GM13976 (cell line): ENCODE results near the gene C16orf46.

Experiments used
- DNase-seq: peaks from one replicate; pipeline ENCODE4 v3.0.0; 2012; ENCODE audit warnings: low spot score
- in situ Hi-C: fragments of 300-500 bp; cut with MboI; formaldehyde crosslinking; loops from one replicate; pipeline ENCODE4 v1.12.0; 2022; ENCODE audit warnings: low sequenced_read_pairs, mixed read lengths, inconsistent platforms; ENCODE audit not compliant: unreplicated experiment
- TF ChIP-seq, protein P1 (sequence below): IDR thresholded peaks from 2 replicates; pipeline ENCODE4 v1.5.1; 2012; ENCODE audit warnings: borderline replicate concordance, mild to moderate bottlenecking; ENCODE audit not compliant: insufficient read depth; ENCODE audit errors: extremely low read depth, missing control alignments, control extremely low read depth

The C16orf46 gene

DNA sequence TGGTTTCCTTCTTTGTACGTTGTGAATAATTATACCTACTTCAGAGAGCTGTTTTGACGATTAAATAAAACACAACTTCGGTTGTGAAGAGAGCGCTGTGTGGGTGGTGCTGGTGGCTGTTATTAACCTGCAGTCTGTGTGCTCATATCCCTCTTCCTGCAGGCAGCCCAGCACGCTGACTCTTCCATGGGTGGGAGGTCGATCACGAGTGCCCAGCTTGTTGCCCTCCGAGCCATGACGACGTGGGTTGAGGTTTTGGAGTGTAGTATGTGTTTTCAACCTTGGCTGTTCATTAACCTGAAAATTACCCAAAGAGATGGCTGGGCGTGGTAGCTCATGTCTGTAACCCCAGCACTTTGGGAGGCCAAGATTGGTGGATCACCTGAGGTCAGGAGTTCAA lies 30.5 kb upstream of the C16orf46 start:
- in situ Hi-C loops: no loop called here
- no peak for DNase-seq
- TF ChIP-seq, protein P1, sequence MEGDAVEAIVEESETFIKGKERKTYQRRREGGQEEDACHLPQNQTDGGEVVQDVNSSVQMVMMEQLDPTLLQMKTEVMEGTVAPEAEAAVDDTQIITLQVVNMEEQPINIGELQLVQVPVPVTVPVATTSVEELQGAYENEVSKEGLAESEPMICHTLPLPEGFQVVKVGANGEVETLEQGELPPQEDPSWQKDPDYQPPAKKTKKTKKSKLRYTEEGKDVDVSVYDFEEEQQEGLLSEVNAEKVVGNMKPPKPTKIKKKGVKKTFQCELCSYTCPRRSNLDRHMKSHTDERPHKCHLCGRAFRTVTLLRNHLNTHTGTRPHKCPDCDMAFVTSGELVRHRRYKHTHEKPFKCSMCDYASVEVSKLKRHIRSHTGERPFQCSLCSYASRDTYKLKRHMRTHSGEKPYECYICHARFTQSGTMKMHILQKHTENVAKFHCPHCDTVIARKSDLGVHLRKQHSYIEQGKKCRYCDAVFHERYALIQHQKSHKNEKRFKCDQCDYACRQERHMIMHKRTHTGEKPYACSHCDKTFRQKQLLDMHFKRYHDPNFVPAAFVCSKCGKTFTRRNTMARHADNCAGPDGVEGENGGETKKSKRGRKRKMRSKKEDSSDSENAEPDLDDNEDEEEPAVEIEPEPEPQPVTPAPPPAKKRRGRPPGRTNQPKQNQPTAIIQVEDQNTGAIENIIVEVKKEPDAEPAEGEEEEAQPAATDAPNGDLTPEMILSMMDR: no peak

DNA sequence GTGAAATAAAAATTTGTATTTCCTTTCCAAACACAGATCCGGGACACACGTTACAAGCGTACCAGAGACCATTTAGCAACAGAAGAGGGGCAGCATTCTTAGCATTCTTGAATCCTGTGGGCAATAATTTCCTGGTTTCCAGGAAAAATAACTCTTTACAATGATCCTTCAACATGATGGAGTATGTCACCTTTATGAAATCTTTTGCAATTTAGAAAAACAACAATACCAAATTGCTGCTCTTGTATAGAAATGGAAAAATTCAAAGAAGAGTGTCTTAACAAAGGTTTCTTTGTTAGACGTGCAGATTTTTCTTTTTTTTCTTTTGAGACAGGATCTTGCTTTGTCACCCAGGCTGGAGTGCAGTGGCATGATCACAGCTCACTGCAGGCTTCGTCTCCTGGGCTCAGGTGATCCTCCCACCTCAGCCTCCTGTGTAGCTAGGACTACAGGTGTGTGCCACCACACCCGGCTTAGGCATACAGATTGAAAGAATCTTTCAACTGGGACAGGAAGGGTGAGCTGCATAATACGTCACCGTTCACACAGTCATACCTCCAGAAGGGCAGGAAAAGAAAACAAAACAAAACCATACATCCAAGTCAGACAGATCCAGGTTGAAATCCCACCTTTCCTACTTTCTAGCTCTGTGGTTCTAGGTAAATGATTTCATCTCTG lies 29.9 kb upstream of the C16orf46 start:
- no peak for DNase-seq
- TF ChIP-seq, protein P1: no peak
- in situ Hi-C loops: no loop called here

DNA sequence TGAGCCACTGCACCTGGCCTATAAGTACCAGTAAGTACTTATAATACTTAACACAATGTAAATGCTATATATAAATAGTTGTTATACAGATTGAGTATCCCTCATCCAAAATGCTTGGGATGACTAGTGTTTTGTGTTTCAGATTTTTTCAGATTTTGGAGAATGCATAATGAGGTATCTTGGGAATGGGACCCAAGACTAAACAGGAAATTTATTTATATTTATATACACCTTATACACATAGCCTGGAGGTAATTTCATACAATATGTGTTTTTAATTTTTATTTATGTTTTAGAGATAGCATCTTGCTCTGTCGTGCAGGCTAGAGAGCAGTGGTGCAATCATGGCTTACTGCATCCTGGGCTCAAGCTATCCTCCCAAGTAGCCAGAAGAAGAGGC lies 28.9 kb upstream of the C16orf46 start:
- in situ Hi-C loops: no loop called here
- no peak for DNase-seq
- TF ChIP-seq, protein P1: no peak

DNA sequence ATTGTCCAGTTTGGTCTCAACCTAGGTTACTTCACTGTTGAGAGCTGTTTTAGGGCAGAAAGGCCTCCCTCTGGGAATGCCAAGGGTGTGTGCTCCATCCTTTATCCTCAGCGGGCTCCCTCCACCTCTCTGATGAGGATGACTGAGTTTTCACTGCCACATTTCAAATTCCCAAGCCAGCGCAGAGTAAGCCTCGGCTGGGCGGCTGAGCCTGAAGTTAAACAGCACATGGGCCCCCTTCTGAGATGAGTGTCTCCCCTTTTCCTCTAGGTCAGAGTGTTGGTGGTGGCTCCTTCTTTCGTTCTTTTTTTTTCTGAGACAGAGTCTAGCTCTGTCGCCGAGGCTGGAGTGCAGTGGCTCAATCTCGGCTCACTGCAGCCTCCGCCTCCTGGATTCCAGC lies 24.7 kb upstream of the C16orf46 start:
- TF ChIP-seq, protein P1: no peak

DNA sequence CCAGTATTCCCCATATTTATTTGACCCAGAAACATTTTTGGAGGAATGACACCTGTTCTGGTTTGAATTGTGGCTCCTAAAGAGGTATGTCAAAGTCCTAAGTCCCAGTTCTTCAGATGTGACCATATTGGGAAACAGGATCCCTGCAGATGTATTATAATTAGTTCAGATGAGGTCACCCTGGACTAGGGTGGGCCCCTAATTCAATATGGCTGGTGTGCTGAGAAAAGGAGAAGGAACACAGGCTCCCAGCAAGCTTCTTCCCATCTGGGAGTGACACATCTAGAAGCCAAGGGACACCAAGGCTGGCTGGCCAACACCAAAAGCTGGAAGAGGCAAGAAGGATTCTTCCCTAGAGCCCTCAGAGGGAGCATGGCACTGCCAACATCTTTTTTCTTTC lies 22.9 kb upstream of the C16orf46 start:
- DNase-seq: no peak
- in situ Hi-C loops: no loop called here
- TF ChIP-seq, protein P1: no peak

More for the DNA sequence above, 24.7 kb upstream of the C16orf46 start:
- in situ Hi-C loops: no loop called here
- no peak for DNase-seq

DNA sequence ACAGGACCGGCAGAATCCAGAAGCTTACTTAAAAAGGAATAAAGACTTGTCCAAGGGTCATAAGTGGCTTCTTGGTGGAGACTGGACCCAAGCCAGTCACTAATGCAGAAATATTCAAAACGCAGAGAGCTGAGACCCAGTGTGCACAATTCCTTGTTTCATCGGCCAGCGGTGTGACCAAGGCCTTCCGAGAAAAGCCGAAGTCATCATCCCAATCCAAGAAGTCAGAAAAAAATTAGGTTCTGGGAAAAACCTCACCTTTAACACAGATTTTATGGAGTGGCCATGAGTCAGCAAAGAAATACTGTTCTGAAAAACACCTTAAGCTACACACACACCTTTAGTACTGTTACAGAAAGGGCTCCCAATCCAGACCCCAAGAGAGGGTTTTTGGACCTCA lies 20.2 kb upstream of the C16orf46 start:
- no peak for DNase-seq
- TF ChIP-seq, protein P1: no peak
- in situ Hi-C loops: no loop called here

DNA sequence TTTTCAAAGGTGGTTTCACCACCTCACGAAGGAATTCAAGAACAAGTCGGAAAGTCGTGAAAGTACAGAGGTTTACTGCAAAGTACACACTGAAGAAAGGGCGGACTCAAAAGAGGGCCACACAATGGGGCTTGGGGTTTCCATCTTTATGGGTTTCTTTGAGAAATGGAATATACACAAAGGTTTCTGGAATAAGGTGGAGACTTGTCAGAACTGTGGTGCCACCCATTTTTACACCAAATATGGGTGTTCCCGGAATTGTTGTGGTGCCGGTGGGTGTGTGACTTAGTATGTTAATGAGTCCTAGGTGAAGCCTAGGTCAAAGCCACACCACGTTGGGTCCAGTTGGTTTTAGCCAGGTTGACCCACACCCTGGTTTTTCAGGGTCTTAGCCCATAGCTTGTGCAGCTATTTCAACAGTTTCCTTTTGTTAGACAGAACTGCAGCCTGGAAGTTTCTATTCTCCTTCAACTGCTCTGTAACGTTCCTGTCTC lies 19.7 kb upstream of the C16orf46 start:
- in situ Hi-C loops: no loop called here
- DNase-seq: no peak

More for the DNA sequence above, 19.7 kb upstream of the C16orf46 start:
- TF ChIP-seq, protein P1: no peak
